Skeletal muscle cell (primary cell): Measurements from ENCODE around the gene CASD1.
A peak's percentile ranks its signal among the peaks of the same experiment; 100 is the strongest.

Source experiments
- DNase-seq: peaks from one replicate; pipeline ENCODE4 v3.0.0-alpha.2; 2010; ENCODE audit warnings: low read depth
- H3K4me3 ChIP-seq: 2 replicates; pipeline ENCODE4 v1.5.1; 2011; ENCODE audit warnings: low read depth, mild to moderate bottlenecking, control low read depth, low read length, moderate library complexity

The CASD1 gene

DNA sequence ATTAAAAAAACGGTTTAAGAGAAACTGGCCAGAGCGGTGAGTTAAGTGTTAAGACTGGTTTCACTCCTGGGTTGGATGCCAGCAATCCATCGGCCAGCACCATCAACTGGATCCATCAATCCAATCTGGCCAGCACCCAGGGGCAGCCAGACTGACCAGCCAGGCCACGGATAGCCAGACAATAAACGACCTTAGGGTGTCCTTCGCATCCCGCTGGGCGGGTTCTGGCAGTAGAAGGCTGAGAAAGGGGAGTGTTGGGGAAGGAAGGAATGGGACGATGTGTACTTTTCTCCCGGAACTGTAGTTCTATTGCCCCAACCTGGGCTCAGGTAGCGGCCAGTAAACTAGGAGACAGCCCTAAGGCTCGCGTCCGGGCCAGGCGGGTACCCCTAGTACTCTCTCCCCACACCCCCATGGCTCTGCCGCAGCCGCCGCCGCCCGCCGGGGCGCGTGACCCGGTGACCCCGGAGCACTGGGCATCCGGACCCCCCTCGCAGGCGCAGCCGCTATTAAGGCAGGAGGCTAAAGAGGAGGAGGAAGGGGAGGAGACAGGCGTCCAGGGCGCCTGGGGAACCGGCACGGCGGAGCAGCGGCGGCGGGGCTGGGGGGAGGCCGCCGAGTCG is at the start of gene CASD1:
Gene CASD1 (plus strand): TSS at position 546 of the 623 bp plus-strand sequence. CDS start 276 bp downstream, outside the sequence.
- DNase-seq: no peak
- peak within 1 kb of the TSS; percentile 73 for H3K4me3 ChIP-seq

GRCh38 chr7:94466516-94466915 is 43.1 kb upstream of the CASD1 start:
- no peak for DNase-seq

DNA sequence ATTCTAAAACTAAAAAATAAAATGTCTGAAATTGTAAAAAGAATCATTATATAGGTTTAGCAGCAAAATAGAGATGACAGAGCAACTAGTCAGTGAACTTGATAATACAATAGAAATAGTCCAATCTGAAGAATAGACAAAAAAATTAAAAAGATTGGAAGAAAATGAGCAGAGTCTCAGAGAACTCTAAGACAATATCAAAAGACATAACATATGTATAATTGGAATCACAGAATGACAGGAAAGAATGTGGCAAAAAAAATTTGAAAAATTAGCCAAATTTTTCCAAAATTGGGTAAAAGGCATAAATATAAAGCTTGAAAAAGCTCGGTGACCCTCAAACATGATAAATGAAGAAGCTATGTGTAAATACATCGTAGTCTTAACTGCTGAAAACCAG is 38.0 kb upstream of the CASD1 start:
- no peak overlapping the region for H3K4me3 ChIP-seq
- no peak for DNase-seq

More at GRCh38 chr7:94466516-94466915, 43.1 kb upstream of the CASD1 start:
- no peak overlapping the region for H3K4me3 ChIP-seq

DNA sequence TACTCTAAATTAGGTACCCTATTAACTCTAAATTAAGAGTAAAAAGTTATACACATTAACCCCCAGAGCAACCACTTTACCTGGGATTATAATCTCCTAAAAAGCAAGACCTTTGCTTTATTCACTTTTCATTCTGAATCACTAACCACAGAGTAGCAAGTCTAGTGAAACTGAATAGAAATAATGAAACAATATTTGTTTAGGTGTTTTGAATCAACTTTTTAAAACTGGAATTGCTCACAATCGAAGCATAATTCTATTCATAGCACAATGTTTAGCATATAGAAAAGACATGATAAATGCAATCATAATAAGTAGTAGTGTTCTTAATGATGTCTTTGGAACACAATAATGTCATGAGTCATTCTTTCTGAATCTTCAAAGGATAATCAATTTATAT is 37.0 kb upstream of the CASD1 start:
- H3K4me3 ChIP-seq: no peak overlapping the region
- no peak for DNase-seq

DNA sequence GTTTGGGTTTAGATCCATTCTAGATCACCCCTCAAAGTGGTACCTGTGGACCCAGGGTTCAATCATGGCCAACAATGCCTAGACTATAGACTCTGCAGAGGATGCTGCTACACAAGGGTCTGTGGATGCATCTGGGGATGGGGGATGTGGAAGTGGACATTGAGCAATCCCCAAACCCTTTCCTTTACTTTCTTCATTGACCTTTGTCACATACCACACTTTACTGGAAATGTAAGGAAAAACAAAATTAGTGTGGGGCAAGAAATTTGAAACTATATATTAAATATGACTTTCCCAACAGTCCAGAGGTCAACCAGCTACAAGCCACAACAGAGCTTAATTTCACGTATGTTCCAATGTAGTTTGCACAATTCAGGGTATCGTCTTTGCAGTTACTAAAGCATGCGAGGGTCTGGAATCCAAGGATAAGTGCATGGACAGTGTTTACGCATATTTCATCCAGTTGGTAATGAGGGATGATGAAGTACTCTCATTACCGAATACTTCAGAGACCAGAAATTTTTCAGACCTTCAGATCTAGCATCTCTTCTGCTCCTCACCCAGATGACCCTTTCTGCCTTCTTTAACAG is 33.3 kb upstream of the CASD1 start:
- no peak overlapping the region for H3K4me3 ChIP-seq
- no peak for DNase-seq

DNA sequence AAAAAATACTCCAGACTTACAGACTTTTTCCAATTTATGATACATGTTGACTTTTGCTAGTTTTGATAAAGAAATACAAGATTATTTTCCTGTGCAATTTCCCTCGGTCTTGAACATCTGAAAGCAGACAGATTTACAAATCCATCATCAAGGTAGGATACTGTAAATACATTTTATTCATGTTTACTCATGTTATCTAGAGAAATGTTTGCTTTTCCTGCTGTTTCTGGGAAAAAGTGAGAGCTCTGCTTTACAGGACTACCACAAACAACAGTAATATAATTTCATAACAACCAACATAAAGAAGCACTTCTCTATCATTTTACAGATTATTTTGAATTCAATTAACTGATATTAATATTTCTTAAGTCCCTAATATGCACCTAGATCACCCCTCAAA is 31.7 kb upstream of the CASD1 start:
- DNase-seq: no peak
- no peak overlapping the region for H3K4me3 ChIP-seq

DNA sequence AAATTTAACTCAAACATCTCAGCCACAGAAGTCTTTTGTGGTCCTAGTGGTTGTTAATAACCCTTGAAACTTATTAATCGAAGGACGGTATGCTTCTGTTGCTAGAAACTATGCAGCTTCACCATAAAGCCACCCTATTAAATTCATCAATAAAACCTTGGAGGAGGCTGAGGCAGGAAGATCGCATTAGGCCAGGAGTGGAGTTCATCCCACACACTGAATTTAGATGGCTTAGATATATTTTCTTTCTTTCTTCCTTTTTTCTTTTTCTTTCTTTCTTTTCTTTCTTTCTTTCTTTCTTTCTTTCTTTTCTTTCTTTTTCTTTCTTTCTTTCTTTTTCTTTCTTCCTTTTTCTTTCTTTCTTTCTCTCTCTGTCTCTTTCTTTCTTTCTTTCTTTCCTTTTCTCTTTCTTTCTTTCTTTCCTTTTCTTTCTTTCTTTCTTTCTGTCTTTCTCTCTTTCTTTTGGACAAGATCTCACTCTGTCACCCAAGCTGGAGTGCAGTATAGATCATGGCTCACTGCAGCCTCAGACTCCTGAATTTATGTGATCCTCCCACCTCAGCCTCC is 30.9 kb upstream of the CASD1 start:
- no peak for DNase-seq
- H3K4me3 ChIP-seq: no peak overlapping the region

GRCh38 chr7:94481279-94481678 is 28.3 kb upstream of the CASD1 start:
- H3K4me3 ChIP-seq: no peak overlapping the region
- DNase-seq: no peak

GRCh38 chr7:94482796-94483195 is 26.8 kb upstream of the CASD1 start:
- no peak for DNase-seq
- H3K4me3 ChIP-seq: no peak overlapping the region

- no peak overlapping the region for H3K4me3 ChIP-seq
These were observed 25.8 kb upstream of the CASD1 start for GRCh38 chr7:94483843-94484242.

GRCh38 chr7:94486216-94486615 is 23.4 kb upstream of the CASD1 start:
- no peak overlapping the region for H3K4me3 ChIP-seq
- no peak for DNase-seq

More at GRCh38 chr7:94483843-94484242, 25.8 kb upstream of the CASD1 start:
- DNase-seq: no peak

DNA sequence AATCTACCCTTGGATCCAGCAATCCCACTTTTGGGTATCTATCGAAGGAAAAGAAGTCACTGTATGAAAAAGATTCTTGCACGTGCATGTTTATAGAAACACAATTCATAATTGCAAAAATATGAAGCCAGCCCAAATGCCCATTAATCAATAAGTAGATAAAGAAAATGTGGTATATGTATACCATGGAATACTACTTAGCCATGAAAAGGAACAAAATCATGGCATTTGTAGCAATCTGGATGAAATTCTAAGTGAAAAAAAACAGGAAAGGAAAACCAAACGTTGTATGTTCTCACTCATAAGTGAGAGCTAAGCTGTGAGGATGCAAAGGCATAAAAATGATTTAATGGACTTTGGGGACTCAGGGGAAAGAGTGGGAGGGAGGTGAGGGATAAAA is 18.2 kb upstream of the CASD1 start:
- no peak for DNase-seq
- no peak overlapping the region for H3K4me3 ChIP-seq

DNA sequence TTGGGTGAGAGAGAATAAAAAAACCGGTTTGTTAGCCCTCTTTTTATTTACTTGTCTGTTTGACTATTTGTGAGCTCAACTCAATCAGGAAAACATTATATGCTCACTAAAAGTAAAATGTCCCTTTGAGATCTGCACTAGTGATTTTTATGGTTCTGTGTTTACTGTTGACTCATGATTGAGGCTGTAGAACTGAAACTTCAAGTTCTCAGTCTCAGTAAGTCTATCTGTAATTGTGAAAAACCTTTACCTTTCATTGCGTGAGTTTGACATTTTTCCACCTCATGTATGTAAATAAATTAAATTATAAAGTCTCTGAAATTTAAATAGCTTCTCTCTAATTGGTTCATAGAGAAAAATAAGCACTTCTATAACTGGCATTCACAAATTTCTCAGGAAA is 17.0 kb upstream of the CASD1 start:
- H3K4me3 ChIP-seq: no peak overlapping the region
- no peak for DNase-seq

DNA sequence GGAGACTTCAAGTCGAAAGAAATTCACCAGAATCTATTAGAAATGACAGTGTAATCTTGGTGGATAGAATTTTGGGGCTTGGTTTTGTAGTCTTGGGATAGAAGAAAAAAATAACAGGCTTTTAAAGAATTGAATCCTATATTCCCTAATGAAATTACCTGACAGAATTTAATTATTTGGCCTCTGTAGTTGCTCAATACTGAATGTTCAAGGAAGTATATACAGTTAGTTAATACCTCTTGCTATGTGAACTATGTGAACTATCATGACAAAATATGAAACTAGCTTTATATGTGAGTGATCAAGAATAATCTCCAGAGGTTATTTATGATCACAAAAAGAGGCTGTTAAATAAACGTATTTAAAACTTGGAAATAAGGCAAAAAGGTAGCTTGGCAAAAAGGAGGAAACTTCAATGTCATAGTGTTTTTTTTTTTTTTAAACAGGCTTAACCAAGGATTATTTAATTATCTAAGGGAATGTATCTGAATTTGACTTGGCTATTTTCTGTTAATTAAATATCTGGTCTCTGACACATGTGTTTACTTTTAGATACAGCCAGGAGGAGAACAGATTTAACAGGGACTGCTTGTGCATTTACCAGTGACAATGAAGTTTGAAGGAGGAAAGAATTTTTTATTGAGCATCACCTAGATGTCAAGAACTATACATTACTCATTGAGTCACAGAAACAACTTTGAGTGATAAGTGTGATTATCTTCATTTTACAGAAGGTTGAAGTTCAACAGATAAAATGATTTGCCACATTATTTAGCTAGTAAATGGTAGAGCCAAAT is 11.5 kb upstream of the CASD1 start:
- no peak overlapping the region for H3K4me3 ChIP-seq
- no peak for DNase-seq

GRCh38 chr7:94498918-94499317 is 10.7 kb upstream of the CASD1 start:
- H3K4me3 ChIP-seq: no peak overlapping the region
- no peak for DNase-seq

DNA sequence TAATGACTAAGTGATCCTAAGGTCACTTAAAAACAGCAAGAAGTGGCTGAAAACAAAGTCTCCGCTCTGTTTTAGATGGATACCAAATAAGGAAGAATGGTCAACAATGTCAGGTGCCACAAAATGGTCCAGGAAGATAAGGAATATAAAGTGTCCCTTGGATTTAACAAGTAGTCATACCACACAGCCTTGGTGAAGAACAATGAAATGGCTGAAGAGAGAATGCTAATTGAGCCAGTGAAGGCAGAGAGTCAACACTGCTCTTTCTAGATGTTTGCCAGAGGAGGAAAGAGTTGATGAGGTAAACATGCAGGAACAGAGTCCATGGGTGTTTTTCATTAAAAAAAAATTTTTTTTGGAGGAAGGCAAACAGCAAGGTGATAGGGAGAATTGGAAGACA is 2.1 kb upstream of the CASD1 start:
- DNase-seq: no peak

DNA sequence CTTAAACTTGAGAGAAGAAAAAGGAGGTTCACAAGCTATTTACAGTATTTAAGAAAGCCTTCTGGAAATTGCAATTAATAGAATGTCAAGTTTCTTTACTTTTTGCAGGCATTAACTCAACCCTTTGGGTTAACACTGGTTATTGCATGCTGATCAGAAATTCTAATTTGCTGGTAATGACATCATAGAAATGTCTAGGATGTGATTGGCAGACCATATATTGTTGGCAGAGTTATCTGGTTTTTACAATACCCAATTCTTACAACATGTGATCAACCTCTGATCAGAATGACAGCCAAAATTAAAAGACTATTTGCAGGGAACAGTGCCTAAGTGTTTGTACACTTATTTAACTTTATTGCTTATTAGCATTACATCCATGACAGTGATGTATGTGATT is 1.6 kb upstream of the CASD1 start:
- H3K4me3 ChIP-seq: no peak overlapping the region
- DNase-seq: no peak

More for the DNA sequence above, 2.1 kb upstream of the CASD1 start:
- no peak overlapping the region for H3K4me3 ChIP-seq

DNA sequence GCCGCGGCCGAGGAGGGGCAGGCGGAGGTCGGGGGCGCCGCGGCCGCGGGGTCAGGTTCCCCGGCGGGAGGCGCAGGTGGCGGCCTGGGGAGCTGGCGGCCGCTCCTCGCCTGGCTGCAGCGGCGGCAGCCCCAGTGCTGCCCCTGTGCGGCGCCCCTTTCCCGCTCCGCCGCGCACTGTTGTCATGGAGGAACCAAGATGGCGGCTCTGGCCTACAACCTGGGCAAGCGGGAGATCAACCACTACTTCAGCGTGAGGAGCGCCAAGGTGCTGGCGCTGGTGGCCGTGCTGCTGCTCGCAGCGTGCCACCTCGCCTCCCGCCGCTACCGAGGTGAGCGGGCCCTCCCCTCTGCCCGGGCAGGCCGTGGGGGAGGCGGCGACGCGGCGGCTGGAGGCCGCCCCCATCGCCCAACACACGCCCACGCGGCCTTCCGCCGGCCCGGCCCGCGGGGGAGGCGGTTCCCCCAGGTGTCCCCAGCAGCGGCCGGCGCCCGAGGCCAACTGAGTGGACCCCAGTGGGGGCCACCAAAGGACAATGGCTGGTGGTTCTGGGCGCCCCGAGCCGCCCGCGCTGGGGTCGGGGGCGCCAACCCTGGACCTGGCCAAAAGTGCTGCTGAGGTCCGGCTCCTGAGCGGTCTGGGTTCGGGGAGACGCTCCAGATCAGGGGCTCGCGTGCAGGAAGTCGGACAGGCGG is 425 bp downstream of the CASD1 start:
- H3K4me3 ChIP-seq: peak overlapping the region; percentile 73
- DNase-seq: no peak

DNA sequence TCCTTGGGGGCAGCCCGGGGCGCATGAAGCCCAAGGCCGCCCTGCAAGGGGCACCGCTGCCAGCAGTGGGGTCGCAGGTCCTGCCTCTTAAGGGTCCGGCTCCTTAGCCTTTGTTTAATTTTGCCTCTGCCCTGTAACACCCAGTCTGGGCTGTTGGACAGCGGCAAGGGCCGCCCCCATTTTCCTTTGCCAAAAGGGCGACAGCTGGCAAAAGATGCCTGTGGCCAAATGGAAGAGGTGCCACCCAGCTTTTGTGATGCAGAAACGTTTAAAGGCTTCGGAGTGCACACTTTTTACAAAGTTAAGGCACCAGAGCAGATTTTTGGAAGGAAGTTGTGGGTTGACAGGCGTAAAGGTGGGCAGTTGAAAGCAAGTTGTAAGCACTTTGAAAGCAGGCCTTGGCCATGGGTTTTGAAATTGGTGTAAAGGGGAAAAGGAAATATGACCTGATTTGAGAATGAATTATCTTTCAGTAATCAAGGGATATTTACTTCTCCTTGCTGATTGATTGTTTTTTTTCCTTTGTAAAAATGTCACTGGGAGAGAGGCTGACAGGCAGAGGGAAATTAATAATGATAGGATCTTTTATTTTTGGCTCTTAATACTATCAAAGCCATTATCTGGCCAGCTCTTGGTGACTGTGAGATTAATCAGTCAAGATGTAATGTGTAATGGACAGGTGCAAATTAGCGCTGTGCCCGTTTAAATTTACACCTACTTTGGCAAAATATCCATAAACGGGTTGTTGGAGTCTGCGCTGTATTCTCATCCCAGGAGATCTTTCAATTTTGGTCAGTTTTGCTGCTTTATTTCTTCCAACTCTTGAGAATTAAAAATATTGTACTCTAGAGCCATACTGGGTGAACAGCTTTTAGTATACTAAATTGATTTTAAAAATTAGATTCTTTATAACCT is 1.2 kb downstream of the CASD1 start:
- DNase-seq: no peak
- peak overlapping the region; percentile 73 for H3K4me3 ChIP-seq
